ENCODE data around the gene PROM2.

- no peak for TF ChIP-seq SUZ12 (IDR thresholded peaks at IDR 0.05; ENCODE audit: extremely low read depth, insufficient read depth, insufficient read length)
- no peak for TF ChIP-seq ZNF274 (IDR thresholded peaks at IDR 0.05; ENCODE audit: low read depth, low read length)
- TF ChIP-seq YY1 (IDR thresholded peaks at IDR 0.05; ENCODE audit: insufficient read depth, insufficient read length), result no peak
Measured at GRCh38 chr2:95296011-95296410, 21.8 kb downstream of the PROM2 start.

Measured in NT2/D1 (cell line).